Fibroblast of lung (primary cell): Measurements from ENCODE around the gene ANLN. TPM values are rescaled to one million over a fixed set of nuclear protein-coding genes. Genes with fewer than 3 reads are reported as not detected.

Experiments used
- DNase-seq, 2 donors: peaks; one replicate each; pipeline versions ENCODE4 v3.0.0 to v3.0.0-alpha.2; 2010; ENCODE audit warnings: low read depth in 2 of 2
- H2AFZ ChIP-seq: 2 replicates; pipeline ENCODE4 v1.5.1; 2012; ENCODE audit warnings: low read length, control low read depth, inconsistent platforms
- H3K27ac ChIP-seq: 2 replicates; pipeline ENCODE4 v1.5.1; 2011; ENCODE audit warnings: low read length, control low read depth; ENCODE audit not compliant: insufficient read depth
- H3K27me3 ChIP-seq: 2 replicates; pipeline ENCODE4 v1.5.1; 2011; ENCODE audit warnings: mild to moderate bottlenecking, low read length; ENCODE audit not compliant: control insufficient read depth, insufficient read depth
- H3K36me3 ChIP-seq: 2 replicates; pipeline ENCODE4 v1.5.1; 2011; ENCODE audit warnings: low read length; ENCODE audit not compliant: control insufficient read depth, insufficient read depth
- H3K4me1 ChIP-seq: 2 replicates; pipeline ENCODE4 v1.5.1; 2011; ENCODE audit warnings: low read length; ENCODE audit not compliant: control insufficient read depth, insufficient read depth; ENCODE audit errors: extremely low read depth
- H3K4me2 ChIP-seq: 2 replicates; pipeline ENCODE4 v1.5.1; 2011; ENCODE audit warnings: low read length, control low read depth; ENCODE audit not compliant: insufficient read depth; ENCODE audit errors: extremely low read depth
- H3K4me3 ChIP-seq, 4 experiments: fragments of 200-600 bp in 1 of 4; sonication (generic) in 1 of 4; replicated peaks in 1 of 4; 2 replicates each; pipeline ENCODE4 v1.5.1; 2011 to 2016; ENCODE audit warnings: low read length in 4 of 4, low read depth in 3 of 4, mild to moderate bottlenecking in 3 of 4, control low read depth in 2 of 4, inconsistent platforms in 1 of 4, mixed read lengths in 1 of 4; ENCODE audit not compliant: insufficient read depth in 1 of 4; ENCODE audit errors: control extremely low read depth in 1 of 4
- H3K79me2 ChIP-seq: 2 replicates; pipeline ENCODE4 v1.5.1; 2012; ENCODE audit warnings: mild to moderate bottlenecking, low read length, inconsistent platforms; ENCODE audit not compliant: control insufficient read depth, insufficient read depth
- H3K9ac ChIP-seq: 2 replicates; pipeline ENCODE4 v1.5.1; 2011; ENCODE audit warnings: mild to moderate bottlenecking, low read length, control low read depth; ENCODE audit not compliant: insufficient read depth
- H3K9me3 ChIP-seq: 2 replicates; pipeline ENCODE4 v1.5.1; 2012; ENCODE audit warnings: low read depth, low read length; ENCODE audit not compliant: control insufficient read depth, insufficient read depth
- H4K20me1 ChIP-seq: 2 replicates; pipeline ENCODE4 v1.5.1; 2011; ENCODE audit warnings: low read length; ENCODE audit not compliant: control insufficient read depth, insufficient read depth; ENCODE audit errors: extremely low read depth
- CTCF ChIP-seq, 2 donors: IDR thresholded peaks in 1 of 2; conservative IDR thresholded peaks in 1 of 2; 1 replicate in 1 of 2; 2 replicates in 1 of 2; pipeline ENCODE4 v1.5.1; 2011 to 2012; ENCODE audit warnings: low read length in 2 of 2, control low read depth in 1 of 2, inconsistent platforms in 1 of 2, low read depth in 1 of 2, mild to moderate bottlenecking in 1 of 2
- EZH2 ChIP-seq: IDR thresholded peaks from 2 replicates; pipeline ENCODE4 v1.5.1; 2012; ENCODE audit warnings: low read length, control low read depth, mild to moderate bottlenecking; ENCODE audit errors: missing control alignments
- polyA plus RNA-seq, 2 donors: library from polyadenylated mRNA; depleted of rRNA in 1 of 2; stranded (reverse) in 1 of 2; unstranded in 1 of 2; fragments of >200 nt; gene quantifications; 2 replicates each; pipeline ENCODE4 v1.2.1, GENCODE V29; 2011 to 2012; ENCODE audit warnings: missing spikeins in 1 of 2
- total RNA-seq: library from RNA; depleted of rRNA; stranded (reverse); fragments of >200 nt; gene quantifications from 2 replicates; pipeline ENCODE4 v1.2.1, GENCODE V29; 2014

Gene ANLN
- total and polyA plus RNA-seq, 2 donors (not counting 1 experiment from before 2014, with no cell fraction given), result 21.5 to 25.3 TPM

- Histone ChIP-seq H3K27ac (no peak overlapping the region), H4K20me1 (no peaks in the 10 kb centered on the region), H3K9ac (no peak overlapping the region), H3K79me2 (no peaks in the 10 kb centered on the region), H3K4me3 (no peak overlapping the region), H3K36me3 (no peaks in the 10 kb centered on the region), H3K4me2 (no peak overlapping the region), H3K27me3 (peaks cover 3% of the 10 kb centered on the region), H3K4me1 (no peaks in the 10 kb centered on the region), H2AFZ (no peak overlapping the region), H3K9me3 (no peaks in the 10 kb centered on the region)
- TF ChIP-seq EZH2 (no peak), CTCF (conservative IDR thresholded peaks at IDR 0.05 in 1 of 2, IDR thresholded peaks at IDR 0.05 in 1 of 2; ENCODE audit: low read depth in 1 of 2, low read length in 2 of 2) (no peak)
- DNase-seq, result no peak
Measured at GRCh38 chr7:36361227-36361626, 28.4 kb upstream of the ANLN start.

GRCh38 chr7:36363515-36363914 lies 26.1 kb upstream of the ANLN start:
- Histone ChIP-seq H3K36me3 (no peaks in the 10 kb centered on the region), H3K9me3 (no peaks in the 10 kb centered on the region), H3K4me3 (no peak overlapping the region), H3K4me2 (no peak overlapping the region), H2AFZ (no peak overlapping the region), H3K9ac (no peak overlapping the region), H3K4me1 (no peaks in the 10 kb centered on the region), H3K27me3 (peaks cover 5% of the 10 kb centered on the region), H4K20me1 (no peaks in the 10 kb centered on the region), H3K27ac (no peak overlapping the region), H3K79me2 (no peaks in the 10 kb centered on the region)
- DNase-seq, result no peak
- TF ChIP-seq CTCF (conservative IDR thresholded peaks at IDR 0.05 in 1 of 2, IDR thresholded peaks at IDR 0.05 in 1 of 2; ENCODE audit: low read depth in 1 of 2, low read length in 2 of 2) (no peak), EZH2 (no peak)

GRCh38 chr7:36366005-36366717 lies 23.5 kb upstream of the ANLN start:
- no peak for DNase-seq
- Histone ChIP-seq H3K27me3 (peaks cover 5% of the 10 kb centered on the region), H4K20me1 (no peaks in the 10 kb centered on the region), H2AFZ (peak overlapping the region; percentile 94), H3K79me2 (no peaks in the 10 kb centered on the region), H3K9ac (peak overlapping the region; percentile 73), H3K4me1 (no peaks in the 10 kb centered on the region), H3K9me3 (no peaks in the 10 kb centered on the region), H3K36me3 (no peaks in the 10 kb centered on the region), H3K27ac (no peak overlapping the region), H3K4me2 (peak overlapping the region; percentile 75), H3K4me3 (peak overlapping the region; percentile 57 to 79 (median 65))
- TF ChIP-seq EZH2, result no peak
- no peak for TF ChIP-seq CTCF (conservative IDR thresholded peaks at IDR 0.05 in 1 of 2, IDR thresholded peaks at IDR 0.05 in 1 of 2; ENCODE audit: low read depth in 1 of 2, low read length in 2 of 2)
